Liver (tissue), 9 donors: Measurements from ENCODE around the gene CHN1. TPM values are rescaled to one million over a fixed set of nuclear protein-coding genes. Genes with fewer than 3 reads are reported as not detected.

ENCODE experiments used
- DNase-seq: peaks from one replicate; pipeline ENCODE4 v3.0.0-alpha.2; 2017; ENCODE audit warnings: low spot score
- H3K27ac ChIP-seq, 2 donors: one replicate each; pipeline ENCODE4 v1.7.0; 2013; ENCODE audit warnings: inconsistent platforms in 2 of 2, low read length in 2 of 2, control low read depth in 1 of 2, low read depth in 1 of 2, mild to moderate bottlenecking in 1 of 2
- H3K27me3 ChIP-seq, 4 donors: one replicate each; pipeline versions ENCODE4 v1.6.1 to v1.7.0; 2013; ENCODE audit warnings: low read length in 3 of 4, inconsistent platforms in 1 of 4, mild to moderate bottlenecking in 1 of 4, moderate library complexity in 1 of 4; ENCODE audit not compliant: control insufficient read depth in 4 of 4, insufficient read depth in 4 of 4
- H3K36me3 ChIP-seq, 4 donors: one replicate each; pipeline versions ENCODE4 v1.6.1 to v1.7.0; 2013; ENCODE audit warnings: low read length in 3 of 4, mild to moderate bottlenecking in 3 of 4, low read depth in 1 of 4, moderate library complexity in 1 of 4; ENCODE audit not compliant: control insufficient read depth in 4 of 4, insufficient read depth in 3 of 4
- H3K4me1 ChIP-seq, 4 donors: one replicate each; pipeline versions ENCODE4 v1.6.1 to v1.7.0; 2013; ENCODE audit warnings: low read length in 3 of 4, mild to moderate bottlenecking in 3 of 4, moderate library complexity in 1 of 4; ENCODE audit not compliant: control insufficient read depth in 4 of 4, insufficient read depth in 4 of 4
- H3K4me3 ChIP-seq, 3 donors: one replicate each; pipeline versions ENCODE4 v1.6.1 to v1.7.0; 2013; ENCODE audit warnings: low read length in 3 of 3, control low read depth in 1 of 3, low read depth in 1 of 3, mild to moderate bottlenecking in 1 of 3
- H3K9ac ChIP-seq, 2 donors: one replicate each; pipeline ENCODE4 v1.7.0; 2013; ENCODE audit warnings: low read length in 2 of 2, mild to moderate bottlenecking in 2 of 2, moderate library complexity in 2 of 2, control low read depth in 1 of 2, low read depth in 1 of 2
- H3K9me3 ChIP-seq, 4 donors: one replicate each; pipeline versions ENCODE4 v1.6.1 to v1.7.0; 2013; ENCODE audit warnings: low read length in 3 of 4; ENCODE audit not compliant: control insufficient read depth in 4 of 4
- ATF3 ChIP-seq: IDR thresholded peaks from 2 replicates; pipeline ENCODE4 v1.6.1; 2016; ENCODE audit warnings: antibody characterized with exemption
- CTCF ChIP-seq: fragments of 150-350 bp; IDR thresholded peaks from 2 replicates; pipeline ENCODE4 v1.5.1; 2017; ENCODE audit warnings: improper control_type of control experiment, low read depth, low read length; ENCODE audit not compliant: missing input control
- EGR1 ChIP-seq, 2 donors: IDR thresholded peaks; 2 replicates each; pipeline ENCODE4 v1.6.1; 2016 to 2018; ENCODE audit warnings: antibody characterized with exemption in 2 of 2, low read depth in 2 of 2
- FOXA1 ChIP-seq: IDR thresholded peaks from 2 replicates; pipeline ENCODE4 v1.6.1; 2016; ENCODE audit warnings: antibody characterized with exemption
- FOXA2 ChIP-seq: IDR thresholded peaks from 2 replicates; pipeline ENCODE4 v1.6.1; 2016; ENCODE audit warnings: antibody characterized with exemption
- GABPA ChIP-seq, 2 donors: IDR thresholded peaks in 1 of 2; conservative IDR thresholded peaks in 1 of 2; 2 replicates each; pipeline ENCODE4 v1.6.1; 2016; ENCODE audit warnings: antibody characterized with exemption in 2 of 2, mild to moderate bottlenecking in 1 of 2, moderate library complexity in 1 of 2
- HNF4A ChIP-seq, 2 donors: conservative IDR thresholded peaks; 2 replicates each; pipeline ENCODE4 v1.6.1; 2016; ENCODE audit warnings: antibody characterized with exemption in 2 of 2, mild to moderate bottlenecking in 2 of 2
- HNF4G ChIP-seq: IDR thresholded peaks from 2 replicates; pipeline ENCODE4 v1.6.1; 2016; ENCODE audit warnings: antibody characterized with exemption
- MAX ChIP-seq: IDR thresholded peaks from 2 replicates; pipeline ENCODE4 v1.6.1; 2016; ENCODE audit warnings: antibody characterized with exemption
- RAD21 ChIP-seq, 2 donors: IDR thresholded peaks; 2 replicates each; pipeline ENCODE4 v1.6.1; 2016; ENCODE audit warnings: antibody characterized with exemption in 2 of 2, mild to moderate bottlenecking in 2 of 2
- REST ChIP-seq: IDR thresholded peaks from 2 replicates; pipeline ENCODE4 v1.6.1; 2016; ENCODE audit warnings: antibody characterized with exemption, mild to moderate bottlenecking
- RXRA ChIP-seq, 2 donors: IDR thresholded peaks; 2 replicates each; pipeline ENCODE4 v1.6.1; 2017 to 2018; ENCODE audit warnings: antibody characterized with exemption in 2 of 2, mild to moderate bottlenecking in 1 of 2
- SP1 ChIP-seq: IDR thresholded peaks from 2 replicates; pipeline ENCODE4 v1.6.1; 2018; ENCODE audit warnings: antibody characterized with exemption, mild to moderate bottlenecking
- TAF1 ChIP-seq: conservative IDR thresholded peaks from 2 replicates; pipeline ENCODE4 v1.6.1; 2016; ENCODE audit warnings: antibody characterized with exemption, mild to moderate bottlenecking
- YY1 ChIP-seq: IDR thresholded peaks from 2 replicates; pipeline ENCODE4 v1.6.1; 2016; ENCODE audit warnings: antibody characterized with exemption, mild to moderate bottlenecking
- ZBTB33 ChIP-seq: IDR thresholded peaks from 2 replicates; pipeline ENCODE4 v1.6.1; 2016; ENCODE audit warnings: antibody characterized with exemption
- WGBS: extraction: QIAGEN DNeasy Blood & Tissue Kit; methylation state at CpG from one replicate; pipeline ENCODE4 v1.1.7; 2013; 5-methylcytosine and 5-hydroxymethylcytosine counted together
- polyA plus RNA-seq, 2 donors: library from polyadenylated mRNA; stranded (reverse) in 1 of 2; unstranded in 1 of 2; fragments of 200-250 nt in 1 of 2; fragments of >200 nt in 1 of 2; fragmentation: Nextera tagmentation in 1 of 2; extraction: Ambion mirVana in 1 of 2; gene quantifications; one replicate each; pipeline versions ENCODE4 v1.2.1 to v1.2.3, GENCODE V29; 2013 to 2015
- total RNA-seq, 2 donors: library from RNA; depleted of rRNA; stranded (reverse); fragments of >200 nt; gene quantifications; one replicate each; pipeline ENCODE4 v1.2.3, GENCODE V29; 2014
- donor health status: healthy.
- donor health status: healthy.
- donor health status: healthy.
- donor health status: healthy.
- donor health status: healthy.

The CHN1 gene
- total and polyA plus RNA-seq, 4 donors, result 0.66 to 1.6 (median 1.1) TPM

- Histone ChIP-seq H3K4me3 (no peak overlapping the region), H3K27ac (no peak overlapping the region), H3K36me3 (no peaks in the 10 kb centered on the region), H3K9me3 (no peaks in the 10 kb centered on the region), H3K9ac (no peak overlapping the region), H3K27me3 (no peaks in the 10 kb centered on the region), H3K4me1 (peaks cover 0 to 1% (median 0%) of the 10 kb centered on the region in 4 donors)
- no peak for TF ChIP-seq ATF3
- 88% methylated on average over 7 of the region's 7 CpGs for WGBS
- no peak for DNase-seq
Measured at GRCh38 chr2:174914853-174915760, 90.1 kb downstream of the CHN1 start.

GRCh38 chr2:174908284-174908683, 96.9 kb downstream of the CHN1 start:
- no peaks in the 10 kb centered on the region for H3K36me3 ChIP-seq
- H3K27me3 ChIP-seq, result peaks cover 0 to 3% (median 0%) of the 10 kb centered on the region in 4 donors
- no peaks in the 10 kb centered on the region for H3K4me1 ChIP-seq
- H3K27ac ChIP-seq, result no peak overlapping the region
- no peak overlapping the region for H3K4me3 ChIP-seq
- no peak for TF ChIP-seq SP1
- no peak for TF ChIP-seq TAF1
- TF ChIP-seq HNF4A (conservative IDR thresholded peaks at IDR 0.05), result no peak
- no peak for TF ChIP-seq HNF4G
- no peak for TF ChIP-seq RXRA (IDR thresholded peaks at IDR 0.05)
- TF ChIP-seq MAX, result no peak
- TF ChIP-seq RAD21 (IDR thresholded peaks at IDR 0.05), result no peak
- no peak for TF ChIP-seq GABPA (IDR thresholded peaks at IDR 0.05 in 1 of 2, conservative IDR thresholded peaks at IDR 0.05 in 1 of 2)
- TF ChIP-seq REST, result no peak
- TF ChIP-seq ZBTB33, result no peak
- TF ChIP-seq FOXA1, result no peak
- no peak for TF ChIP-seq FOXA2
- no peak for TF ChIP-seq CTCF
- TF ChIP-seq EGR1 (IDR thresholded peaks at IDR 0.05; ENCODE audit: low read depth in 2 of 2), result no peak
- no peak for TF ChIP-seq YY1
- no peak for TF ChIP-seq ATF3
- DNase-seq, result no peak
- no peaks in the 10 kb centered on the region for H3K9me3 ChIP-seq
- H3K9ac ChIP-seq, result no peak overlapping the region
- 93% methylated on average over 3 of the region's 3 CpGs for WGBS
